GM21723 (cell line): ENCODE measurements around the gene DUSP16.
"Not testable (repeated sequence)": the region's sequence is repeated elsewhere in the genome, so short reads cannot be mapped to it uniquely, and the experiment has no call there.

Experiments
- ATAC-seq: cut with Tn5 transposase; IDR thresholded peaks from one replicate; pipeline ENCODE4 v1.9.1; 2021; ENCODE audit warnings: mild to moderate bottlenecking, moderate library complexity; ENCODE audit not compliant: unreplicated experiment

DUSP16 gene

GRCh38 chr12:12583510-12584178 is 21.0 kb upstream of the DUSP16 start:
- no peak for ATAC-seq

DNA sequence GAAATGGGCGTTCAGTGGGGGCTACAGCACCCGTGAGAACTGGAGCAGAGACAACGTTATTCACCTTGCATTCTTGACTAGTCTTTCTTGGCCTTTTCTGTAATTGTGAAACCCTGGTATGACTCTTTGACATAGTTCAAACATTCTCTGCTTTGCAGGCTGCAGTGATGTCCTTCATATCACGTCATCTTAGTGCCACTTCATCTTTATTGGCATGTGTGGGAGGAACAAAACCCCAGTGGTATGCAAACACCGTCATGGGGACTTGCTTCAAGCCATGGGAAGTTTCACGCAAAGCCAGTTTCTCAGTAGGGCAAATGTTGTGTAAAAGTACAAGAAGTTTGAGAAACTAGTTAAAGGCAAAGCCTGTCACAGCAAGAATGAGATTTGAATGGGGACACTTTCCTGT is 20.2 kb upstream of the DUSP16 start:
- ATAC-seq, result peak; percentile 93

- peak; percentile 45 for ATAC-seq
These were observed 19.7 kb upstream of the DUSP16 start for GRCh38 chr12:12582193-12582881.

GRCh38 chr12:12580716-12581115 is 18.1 kb upstream of the DUSP16 start:
- not testable (repeated sequence) for ATAC-seq

DNA sequence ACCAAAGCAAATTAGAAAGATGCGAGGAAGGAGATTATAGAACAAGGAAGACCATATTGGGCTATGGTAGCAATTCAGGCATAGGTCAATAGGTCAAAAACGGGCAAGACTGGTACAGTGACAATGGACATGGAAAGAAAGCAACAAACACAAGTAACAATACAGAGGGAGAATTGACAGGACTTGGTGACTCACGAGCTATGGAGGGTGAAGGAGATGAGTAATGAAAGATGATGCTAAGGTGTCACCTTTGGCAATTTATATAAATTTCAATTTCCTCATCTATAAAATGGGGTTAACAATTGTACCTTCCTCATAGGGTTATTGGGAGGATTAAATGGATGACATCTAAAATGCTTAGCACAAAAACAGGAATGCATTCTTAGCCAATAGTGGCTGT is 15.1 kb upstream of the DUSP16 start:
- no peak for ATAC-seq

DNA sequence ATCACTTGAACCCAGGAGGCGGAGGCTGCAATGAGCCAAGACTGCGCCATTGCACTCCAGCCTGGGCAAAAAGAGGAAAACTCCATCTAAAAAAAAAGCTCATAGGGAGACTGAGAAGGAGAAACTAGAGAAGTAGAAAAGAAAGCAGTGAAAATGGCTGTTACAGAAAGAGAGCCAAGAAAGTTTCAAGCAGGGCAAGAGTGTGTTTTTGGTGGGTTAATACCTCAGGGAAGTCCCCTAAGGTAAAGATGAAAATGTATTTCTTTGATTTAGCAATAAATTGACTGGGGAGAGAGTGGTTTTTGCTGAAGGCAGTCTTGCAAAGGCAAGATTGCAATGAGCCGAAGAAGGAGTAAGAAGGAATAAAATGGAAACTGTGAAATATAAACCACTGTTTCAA is 10.0 kb upstream of the DUSP16 start:
- ATAC-seq, result no peak

DNA sequence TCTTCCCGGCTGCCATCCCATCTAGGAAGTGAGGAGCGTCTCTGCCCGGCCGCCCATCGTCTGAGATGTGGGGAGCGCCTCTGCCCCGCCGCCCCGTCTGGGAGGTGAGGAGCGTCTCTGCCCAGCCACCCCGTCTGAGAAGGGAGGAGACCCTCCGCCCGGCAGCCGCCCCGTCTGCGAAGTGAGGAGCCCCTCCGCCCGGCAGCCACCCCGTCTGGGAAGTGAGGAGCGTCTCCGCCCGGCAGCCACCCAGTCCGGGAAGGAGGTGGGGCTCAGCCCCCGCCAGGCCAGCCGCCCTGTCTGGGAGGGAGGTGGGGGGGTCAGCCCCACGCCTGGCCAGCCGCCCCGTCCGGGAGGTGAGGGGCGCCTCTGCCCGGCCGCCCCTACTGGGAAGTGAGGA is 3.3 kb upstream of the DUSP16 start:
- not testable (repeated sequence) for ATAC-seq

DNA sequence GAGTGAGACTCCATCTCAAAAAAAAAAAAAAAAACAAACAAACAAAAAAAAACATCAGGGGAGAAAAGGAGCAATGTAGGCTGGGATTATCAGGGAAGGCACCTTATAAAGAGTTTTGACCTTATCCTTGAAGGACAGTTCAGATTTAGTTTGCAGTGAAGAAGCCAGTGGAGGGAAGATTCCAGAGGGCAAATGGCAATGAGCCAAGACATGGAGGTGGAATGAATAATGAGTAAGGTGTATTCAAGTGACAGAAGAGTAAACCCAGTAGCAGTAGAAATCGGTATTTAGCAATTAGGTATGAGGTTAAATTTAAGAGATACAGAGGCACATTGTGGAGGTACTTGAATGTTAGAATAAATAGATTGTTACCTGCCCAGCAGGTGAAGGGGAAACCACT is 2.2 kb upstream of the DUSP16 start:
- ATAC-seq, result no peak

DNA sequence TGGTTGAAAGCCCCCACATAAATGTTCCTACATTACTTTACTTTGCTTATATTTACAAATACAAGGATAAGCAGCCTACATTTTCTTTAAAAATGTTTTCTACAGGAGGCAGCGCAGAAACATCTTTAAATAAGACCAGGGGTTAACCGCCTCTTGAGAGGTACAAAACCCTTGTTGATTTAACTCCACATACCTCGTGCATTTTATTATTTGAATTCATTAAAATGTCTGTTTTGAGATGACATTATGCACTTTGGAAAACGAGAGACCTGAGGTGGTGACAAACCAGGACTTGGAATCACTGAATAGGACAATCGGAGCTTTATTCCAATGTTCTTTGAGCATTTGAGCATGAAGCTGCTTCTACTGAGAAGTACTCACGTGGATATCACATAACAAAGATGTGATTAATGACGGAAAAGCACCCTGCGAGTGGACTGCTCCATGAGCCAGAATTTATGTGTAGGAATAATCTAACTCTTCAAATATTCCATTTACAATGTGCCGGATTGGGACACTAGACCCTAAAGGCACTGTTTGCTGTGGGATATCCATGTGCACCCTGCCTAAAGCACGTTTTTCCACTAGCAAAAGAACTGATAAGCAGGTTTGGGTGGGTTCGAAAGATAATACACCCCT is 746 bp upstream of the DUSP16 start:
- ATAC-seq, result no peak

DNA sequence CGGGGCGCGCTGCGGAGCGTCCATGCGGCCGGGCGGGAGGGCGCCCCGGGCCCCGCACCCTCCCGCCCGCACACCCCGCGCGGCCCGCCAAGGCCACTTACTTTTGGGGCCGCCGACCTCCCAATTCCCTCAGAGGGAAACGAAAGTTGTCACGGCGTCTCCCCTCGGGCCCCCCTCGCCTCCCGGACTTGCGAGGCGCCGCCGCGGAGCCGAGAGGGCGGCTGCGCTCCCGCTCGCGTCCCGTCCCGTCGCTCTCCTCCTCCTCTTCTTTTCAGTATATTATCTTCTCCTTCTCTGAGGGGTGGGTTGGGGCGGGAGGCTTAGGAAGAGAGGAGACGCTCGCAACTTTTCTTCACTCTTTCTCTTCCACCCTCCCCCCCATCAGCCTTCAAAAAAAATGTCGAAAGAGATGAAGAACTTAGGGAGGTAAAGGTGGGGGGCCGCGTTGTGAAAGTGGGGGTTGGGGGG is 613 bp downstream of the DUSP16 start:
- no peak for ATAC-seq

- ATAC-seq, result no peak
These were observed 1.2 kb downstream of the DUSP16 start for GRCh38 chr12:12561371-12562015.

DNA sequence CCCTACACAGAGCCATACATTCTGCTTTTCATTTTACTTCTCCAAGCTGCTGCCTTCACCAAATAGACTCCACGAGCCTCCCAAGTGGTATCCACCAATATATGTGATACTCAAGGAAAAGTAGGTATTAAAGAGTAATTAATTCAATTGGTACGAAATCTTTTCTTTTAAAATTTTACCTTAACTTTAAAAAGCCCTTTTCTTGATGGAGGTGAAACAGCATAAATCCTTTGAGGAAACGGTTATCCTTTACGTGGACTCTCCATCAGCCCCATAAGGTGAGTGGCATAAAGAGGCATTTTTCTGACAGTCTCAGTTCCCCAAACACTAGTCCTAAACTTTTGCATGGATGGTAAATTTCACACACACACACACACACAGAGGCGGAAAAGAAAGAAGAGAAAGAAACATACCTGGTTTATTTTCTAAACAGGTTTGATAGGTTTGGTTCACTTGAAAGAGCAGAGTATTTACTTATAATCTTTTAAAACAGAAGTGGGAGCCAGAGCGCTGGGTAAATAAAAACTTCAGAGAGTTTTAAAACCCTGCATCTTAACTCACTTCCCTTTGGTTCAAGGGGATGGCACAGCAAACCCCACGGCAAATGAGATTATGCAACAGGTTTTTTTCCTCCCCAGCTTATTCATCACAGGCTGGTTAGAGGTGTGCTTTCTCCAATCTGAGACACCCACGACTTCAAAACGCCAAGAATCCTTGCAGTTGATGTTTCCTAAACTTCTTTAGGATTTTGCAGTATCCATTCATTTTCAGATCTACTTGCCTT is 1.9 kb downstream of the DUSP16 start:
- no peak for ATAC-seq

DNA sequence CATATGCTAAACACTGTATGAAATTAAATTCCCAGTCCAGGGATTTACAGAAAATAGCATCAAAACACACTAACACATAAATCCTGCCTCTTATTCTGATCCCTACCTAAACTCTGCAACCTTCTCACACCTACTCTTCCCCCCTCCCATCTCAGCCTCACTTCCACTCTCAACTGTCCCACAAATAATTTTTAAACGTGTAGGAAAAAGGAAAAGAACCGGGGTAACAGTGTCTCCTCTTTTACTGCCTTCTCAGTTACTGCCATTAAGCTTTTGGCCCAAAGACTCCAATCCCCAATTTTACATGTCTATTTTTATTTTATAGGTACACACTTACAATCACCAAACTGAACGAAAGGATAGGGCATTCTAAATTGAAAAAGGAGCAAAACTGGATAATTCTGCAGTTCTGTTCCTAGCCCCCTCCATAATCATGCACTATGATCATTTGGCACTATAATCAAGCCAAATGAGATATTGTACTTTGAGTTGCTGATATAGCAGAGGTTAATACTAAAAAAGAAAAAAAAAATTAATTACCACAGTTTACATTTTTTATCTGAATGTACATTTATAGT is 2.9 kb downstream of the DUSP16 start:
- ATAC-seq, result no peak

DNA sequence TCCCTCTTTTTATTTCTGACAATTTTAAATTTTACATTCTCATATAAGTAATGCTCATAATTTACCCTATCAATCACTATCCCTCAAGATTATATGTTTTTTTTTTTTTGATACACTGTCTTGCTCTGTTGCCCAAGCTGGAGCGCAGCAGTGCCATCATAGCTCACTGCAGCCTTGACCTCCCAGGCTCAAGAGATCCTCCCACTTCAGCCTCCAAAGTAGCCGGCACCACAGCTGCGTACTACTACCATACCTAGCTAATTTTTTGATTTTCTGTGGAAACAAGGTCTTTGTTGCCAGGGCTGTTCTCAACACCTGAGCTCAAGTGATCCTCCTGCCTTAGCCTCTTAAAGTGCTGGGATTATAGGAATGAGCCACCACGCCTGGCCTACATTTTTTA is 4.4 kb downstream of the DUSP16 start:
- no peak for ATAC-seq

DNA sequence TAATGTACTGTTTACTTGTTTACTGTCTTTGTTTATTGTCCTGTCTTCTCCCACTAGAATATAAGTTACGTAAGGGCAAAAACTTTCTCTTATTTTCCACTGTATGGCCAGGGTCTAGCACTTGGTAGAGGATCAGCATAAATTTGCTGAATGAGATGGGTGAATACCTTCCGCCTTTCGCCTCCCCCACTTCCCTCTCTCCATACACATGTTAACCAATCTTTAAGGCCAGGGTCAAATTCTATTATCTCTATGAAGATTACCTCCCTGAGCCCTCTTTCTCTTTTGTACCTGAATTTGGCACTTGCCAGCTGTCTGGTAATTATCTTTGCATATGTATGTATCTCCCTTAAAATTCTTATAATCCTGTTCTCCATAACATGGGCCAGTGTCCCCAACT is 4.9 kb downstream of the DUSP16 start:
- no peak for ATAC-seq

GRCh38 chr12:12555656-12556055 is 7.0 kb downstream of the DUSP16 start:
- no peak for ATAC-seq

DNA sequence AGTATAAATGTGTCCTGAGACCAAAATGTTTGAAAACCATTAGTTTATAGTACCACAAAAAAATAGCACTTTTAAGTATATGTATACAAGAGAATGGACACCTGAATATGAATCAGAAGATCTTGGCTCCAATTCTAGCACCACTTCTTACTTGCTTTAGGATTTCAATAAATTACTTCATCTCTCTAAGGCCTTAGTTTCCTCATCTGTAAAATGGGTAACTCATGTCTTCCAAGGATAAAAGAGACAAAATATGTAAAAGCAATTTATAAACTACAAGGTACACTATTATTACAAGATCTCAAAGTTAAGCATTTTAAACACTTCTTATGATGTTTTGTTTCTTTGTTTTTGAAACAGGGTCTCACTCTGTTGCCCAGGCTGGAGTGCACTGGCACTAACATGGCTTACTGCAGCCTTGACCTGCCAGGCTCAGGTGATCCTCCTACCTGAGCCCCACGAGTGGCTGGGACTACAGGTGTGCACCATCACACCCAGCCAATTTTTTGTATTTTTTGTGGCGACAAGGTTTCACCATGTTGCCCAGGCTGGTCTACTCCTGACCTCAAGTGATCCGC is 9.4 kb downstream of the DUSP16 start:
- ATAC-seq, result no peak

- ATAC-seq, result no peak
These were observed 11.5 kb downstream of the DUSP16 start for GRCh38 chr12:12551115-12551514.

- ATAC-seq, result no peak
These were observed 12.4 kb downstream of the DUSP16 start for GRCh38 chr12:12550277-12550676.

DNA sequence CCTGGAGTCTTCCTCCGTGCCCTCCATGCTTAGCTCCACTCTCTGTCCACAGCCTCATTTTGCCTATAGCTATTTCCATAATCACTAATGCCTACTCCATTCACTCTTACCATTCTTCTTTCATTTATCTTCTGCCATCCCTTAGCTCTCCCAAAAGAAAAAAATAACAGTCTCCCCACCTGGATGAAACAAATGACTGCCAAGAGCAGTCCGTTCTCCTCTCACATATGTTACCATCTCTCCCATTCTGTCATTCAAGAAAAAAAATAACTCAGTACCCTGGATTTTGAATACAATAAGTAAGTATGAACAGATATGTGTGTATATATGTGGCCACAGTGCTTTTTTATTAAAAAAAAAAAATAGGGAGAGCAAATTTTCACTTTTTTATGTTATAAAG is 13.2 kb downstream of the DUSP16 start:
- ATAC-seq, result no peak
